HepG2 (cell line): ENCODE measurements around the gene MAPK13. TPM values are rescaled to one million over a fixed set of nuclear protein-coding genes. Genes with fewer than 3 reads are reported as not detected.
A peak's percentile ranks its signal among the peaks of the same experiment; 100 is the strongest.

Source experiments
- HDAC2 ChIP-seq: sonication (generic); formaldehyde crosslinking; IDR thresholded peaks from 2 replicates; pipeline ENCODE4 v1.4.0; 2020; ENCODE audit warnings: missing genetic modification reagents
- HNRNPLL ChIP-seq: fragments of 200-400 bp; formaldehyde crosslinking; IDR thresholded peaks from 2 replicates; pipeline ENCODE4 v1.6.1; 2017; ENCODE audit warnings: mild to moderate bottlenecking, low read depth, low read length; ENCODE audit not compliant: poor library complexity, severe bottlenecking
- KLF15 ChIP-seq: sonication (generic); formaldehyde crosslinking; IDR thresholded peaks from 2 replicates; pipeline ENCODE4 v1.8.1; 2023; ENCODE audit warnings: borderline replicate concordance, mild to moderate bottlenecking, inconsistent platforms, missing genetic modification reagents, mixed read lengths
- MED1 ChIP-seq: sonication (generic); formaldehyde crosslinking; IDR thresholded peaks from 2 replicates; pipeline ENCODE4 v1.4.0; 2020; ENCODE audit warnings: missing genetic modification reagents
- MXD4 ChIP-seq: IDR thresholded peaks from 2 replicates; pipeline ENCODE4 v1.6.1; 2016; ENCODE audit warnings: mild to moderate bottlenecking, missing biosample characterization, missing genetic modification reagents
- NFIB ChIP-seq: sonication (generic); formaldehyde crosslinking; IDR thresholded peaks from 2 replicates; pipeline ENCODE4 v1.9.0; 2021; ENCODE audit warnings: missing genetic modification reagents, mild to moderate bottlenecking, borderline replicate concordance
- NKX3-1 ChIP-seq: sonication (generic); formaldehyde crosslinking; IDR thresholded peaks from 2 replicates; pipeline ENCODE4 v1.5.0; 2020; ENCODE audit warnings: missing genetic modification reagents
- PITX1 ChIP-seq: sonication (generic); formaldehyde crosslinking; IDR thresholded peaks from 2 replicates; pipeline ENCODE4 v1.5.1; 2020; ENCODE audit warnings: mild to moderate bottlenecking, missing genetic modification reagents
- TBX2 ChIP-seq: sonication (generic); formaldehyde crosslinking; IDR thresholded peaks from 2 replicates; pipeline ENCODE4 v1.5.0; 2020; ENCODE audit warnings: missing genetic modification reagents, mild to moderate bottlenecking, borderline replicate concordance
- ZNF333 ChIP-seq: sonication (generic); formaldehyde crosslinking; IDR thresholded peaks from 2 replicates; pipeline ENCODE4 v1.4.0; 2020; ENCODE audit warnings: mild to moderate bottlenecking, missing genetic modification reagents, borderline replicate concordance
- ZNF367 ChIP-seq: sonication (generic); formaldehyde crosslinking; IDR thresholded peaks from 2 replicates; pipeline ENCODE4 v1.4.0; 2020; ENCODE audit warnings: missing genetic modification reagents, borderline replicate concordance
- ZNF556 ChIP-seq: sonication (generic); formaldehyde crosslinking; IDR thresholded peaks from 2 replicates; pipeline ENCODE4 v1.4.0; 2020; ENCODE audit warnings: mild to moderate bottlenecking, missing genetic modification reagents, borderline replicate concordance
- ZNF577 ChIP-seq: sonication (generic); formaldehyde crosslinking; IDR thresholded peaks from 2 replicates; pipeline ENCODE4 v1.4.0; 2020; ENCODE audit warnings: mild to moderate bottlenecking, low read depth, missing genetic modification reagents, borderline replicate concordance
- ZNF766 ChIP-seq: sonication (generic); formaldehyde crosslinking; IDR thresholded peaks from 2 replicates; pipeline ENCODE4 v1.5.0; 2020; ENCODE audit warnings: missing genetic modification reagents, borderline replicate concordance
- ZNF776 ChIP-seq: sonication (generic); formaldehyde crosslinking; IDR thresholded peaks from 2 replicates; pipeline ENCODE4 v1.4.0; 2020; ENCODE audit warnings: mild to moderate bottlenecking, missing genetic modification reagents
- polyA plus RNA-seq, 8 experiments: library from polyadenylated mRNA; depleted of rRNA in 3 of 8; stranded (reverse) in 7 of 8; unstranded in 1 of 8; fragments of >200 nt; fragmentation: Illumina TruSeq in 4 of 8; extraction: Trizol in 4 of 8; gene quantifications; 2 replicates each; pipeline versions ENCODE4 v1.2.1 to v1.2.3, GENCODE V29; 2011 to 2016; ENCODE audit warnings: low read depth in 4 of 8, missing spikeins in 1 of 8, mixed read lengths in 1 of 8; ENCODE audit not compliant: insufficient read depth in 1 of 8
- total RNA-seq, 5 experiments: library from RNA; depleted of rRNA; stranded (reverse); fragments of >200 nt; fragmentation: Illumina TruSeq; extraction: Trizol; gene quantifications; 2 replicates each; pipeline ENCODE4 v1.2.3, GENCODE V29; 2016; ENCODE audit warnings: low read depth in 1 of 5
- TF ChIP-seq, protein P1 (sequence below): sonication (generic); formaldehyde crosslinking; IDR thresholded peaks from 2 replicates; pipeline ENCODE4 v1.5.1; 2020; ENCODE audit warnings: missing genetic modification reagents, mild to moderate bottlenecking, borderline replicate concordance
- TF ChIP-seq, protein P2 (sequence below): sonication (generic); formaldehyde crosslinking; conservative IDR thresholded peaks from 2 replicates; pipeline ENCODE4 v1.8.0; 2022; ENCODE audit warnings: low read depth, missing genetic modification reagents
- TF ChIP-seq, protein P3 (sequence below): sonication (generic); formaldehyde crosslinking; IDR thresholded peaks from 2 replicates; pipeline ENCODE4 v1.5.1; 2020; ENCODE audit warnings: mild to moderate bottlenecking, missing genetic modification reagents, borderline replicate concordance

The MAPK13 gene
- total and polyA plus RNA-seq, 2 of the 13 experiments (the other 11 are each of a cell fraction or from before 2014, with no cell fraction given), result 12.7 to 43.4 TPM

DNA sequence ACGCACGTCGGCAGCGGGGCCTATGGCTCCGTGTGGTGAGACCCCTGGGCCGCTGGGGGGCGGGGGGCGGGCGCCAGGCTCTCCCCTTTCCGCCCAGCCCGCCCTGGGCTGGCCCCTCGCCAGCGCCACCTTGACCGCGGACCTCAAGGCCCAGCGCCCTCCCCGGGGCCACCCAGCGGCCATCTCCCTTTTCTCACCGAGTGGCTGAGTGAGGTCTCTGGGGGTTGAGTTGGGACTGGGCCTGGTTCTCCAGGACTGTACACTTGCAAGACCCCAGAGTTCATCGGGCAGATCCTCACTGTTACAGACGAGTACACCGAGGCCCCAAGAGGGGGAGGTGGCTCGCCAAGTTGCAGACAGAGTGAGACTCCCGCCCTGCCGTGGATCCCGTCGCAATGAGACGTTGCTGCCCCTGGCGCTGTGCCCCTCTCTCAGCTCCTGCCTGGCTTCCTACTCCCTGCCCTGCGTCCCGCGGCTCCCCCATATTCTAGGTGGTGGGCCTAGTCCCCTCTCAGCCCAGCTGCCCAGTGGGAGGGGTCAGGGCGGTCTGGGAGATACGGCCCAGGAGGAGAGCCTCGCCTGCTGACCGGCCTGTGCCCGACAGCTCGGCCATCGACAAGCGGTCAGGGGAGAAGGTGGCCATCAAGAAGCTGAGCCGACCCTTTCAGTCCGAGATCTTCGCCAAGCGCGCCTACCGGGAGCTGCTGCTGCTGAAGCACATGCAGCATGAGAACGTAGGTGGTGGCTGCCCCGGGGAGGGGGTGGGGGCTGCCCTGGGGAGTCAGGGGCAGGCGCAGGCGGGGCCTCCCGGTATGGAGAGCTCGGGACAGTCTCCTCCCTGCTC lies 576 bp downstream of the MAPK13 start (continued):
- no peak for TF ChIP-seq ZNF577
- peak; percentile 60; the same call in 1 of the 2 replicates for TF ChIP-seq ZNF776 (CRISPR knock-in tag)
- TF ChIP-seq HNRNPLL, result peak; percentile 59
- peak; percentile 66 for TF ChIP-seq PITX1 (CRISPR knock-in tag)
- TF ChIP-seq MXD4 (CRISPR knock-in tag), result no peak
- TF ChIP-seq ZNF333, result 0 out of 2 replicates have a peak, but pooled peaks have one; percentile 77
- peak; percentile 66 for TF ChIP-seq TBX2 (CRISPR knock-in tag)
- no peak for TF ChIP-seq ZNF766 (CRISPR knock-in tag)
- no peak; the same call in 1 of the 2 replicates for TF ChIP-seq MED1
- no peak; the same call in 1 of the 2 replicates for TF ChIP-seq ZNF367 (CRISPR knock-in tag)
- TF ChIP-seq HDAC2, result peak; percentile 46
- TF ChIP-seq, protein P1, sequence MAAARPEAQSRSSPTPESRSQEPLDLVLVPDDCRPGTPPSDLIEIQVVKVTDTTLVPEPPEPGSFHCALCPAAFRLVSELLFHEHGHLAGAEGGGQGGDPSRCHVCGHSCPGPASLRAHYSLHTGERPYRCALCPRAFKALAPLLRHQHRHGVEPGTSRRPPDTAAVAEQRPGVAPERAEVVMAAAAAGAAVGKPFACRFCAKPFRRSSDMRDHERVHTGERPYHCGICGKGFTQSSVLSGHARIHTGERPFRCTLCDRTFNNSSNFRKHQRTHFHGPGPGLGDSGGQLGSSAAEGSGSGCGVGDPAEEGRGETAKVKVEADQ (CRISPR knock-in tag), result peak; percentile 74
- TF ChIP-seq NFIB (CRISPR knock-in tag), result no peak
- TF ChIP-seq, protein P2, sequence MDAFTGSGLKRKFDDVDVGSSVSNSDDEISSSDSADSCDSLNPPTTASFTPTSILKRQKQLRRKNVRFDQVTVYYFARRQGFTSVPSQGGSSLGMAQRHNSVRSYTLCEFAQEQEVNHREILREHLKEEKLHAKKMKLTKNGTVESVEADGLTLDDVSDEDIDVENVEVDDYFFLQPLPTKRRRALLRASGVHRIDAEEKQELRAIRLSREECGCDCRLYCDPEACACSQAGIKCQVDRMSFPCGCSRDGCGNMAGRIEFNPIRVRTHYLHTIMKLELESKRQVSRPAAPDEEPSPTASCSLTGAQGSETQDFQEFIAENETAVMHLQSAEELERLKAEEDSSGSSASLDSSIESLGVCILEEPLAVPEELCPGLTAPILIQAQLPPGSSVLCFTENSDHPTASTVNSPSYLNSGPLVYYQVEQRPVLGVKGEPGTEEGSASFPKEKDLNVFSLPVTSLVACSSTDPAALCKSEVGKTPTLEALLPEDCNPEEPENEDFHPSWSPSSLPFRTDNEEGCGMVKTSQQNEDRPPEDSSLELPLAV (CRISPR knock-in tag), result no peak
- peak; percentile 29; the same call in 1 of the 2 replicates for TF ChIP-seq KLF15 (CRISPR knock-in tag)
- TF ChIP-seq NKX3-1 (CRISPR knock-in tag), result no peak
- TF ChIP-seq, protein P3, sequence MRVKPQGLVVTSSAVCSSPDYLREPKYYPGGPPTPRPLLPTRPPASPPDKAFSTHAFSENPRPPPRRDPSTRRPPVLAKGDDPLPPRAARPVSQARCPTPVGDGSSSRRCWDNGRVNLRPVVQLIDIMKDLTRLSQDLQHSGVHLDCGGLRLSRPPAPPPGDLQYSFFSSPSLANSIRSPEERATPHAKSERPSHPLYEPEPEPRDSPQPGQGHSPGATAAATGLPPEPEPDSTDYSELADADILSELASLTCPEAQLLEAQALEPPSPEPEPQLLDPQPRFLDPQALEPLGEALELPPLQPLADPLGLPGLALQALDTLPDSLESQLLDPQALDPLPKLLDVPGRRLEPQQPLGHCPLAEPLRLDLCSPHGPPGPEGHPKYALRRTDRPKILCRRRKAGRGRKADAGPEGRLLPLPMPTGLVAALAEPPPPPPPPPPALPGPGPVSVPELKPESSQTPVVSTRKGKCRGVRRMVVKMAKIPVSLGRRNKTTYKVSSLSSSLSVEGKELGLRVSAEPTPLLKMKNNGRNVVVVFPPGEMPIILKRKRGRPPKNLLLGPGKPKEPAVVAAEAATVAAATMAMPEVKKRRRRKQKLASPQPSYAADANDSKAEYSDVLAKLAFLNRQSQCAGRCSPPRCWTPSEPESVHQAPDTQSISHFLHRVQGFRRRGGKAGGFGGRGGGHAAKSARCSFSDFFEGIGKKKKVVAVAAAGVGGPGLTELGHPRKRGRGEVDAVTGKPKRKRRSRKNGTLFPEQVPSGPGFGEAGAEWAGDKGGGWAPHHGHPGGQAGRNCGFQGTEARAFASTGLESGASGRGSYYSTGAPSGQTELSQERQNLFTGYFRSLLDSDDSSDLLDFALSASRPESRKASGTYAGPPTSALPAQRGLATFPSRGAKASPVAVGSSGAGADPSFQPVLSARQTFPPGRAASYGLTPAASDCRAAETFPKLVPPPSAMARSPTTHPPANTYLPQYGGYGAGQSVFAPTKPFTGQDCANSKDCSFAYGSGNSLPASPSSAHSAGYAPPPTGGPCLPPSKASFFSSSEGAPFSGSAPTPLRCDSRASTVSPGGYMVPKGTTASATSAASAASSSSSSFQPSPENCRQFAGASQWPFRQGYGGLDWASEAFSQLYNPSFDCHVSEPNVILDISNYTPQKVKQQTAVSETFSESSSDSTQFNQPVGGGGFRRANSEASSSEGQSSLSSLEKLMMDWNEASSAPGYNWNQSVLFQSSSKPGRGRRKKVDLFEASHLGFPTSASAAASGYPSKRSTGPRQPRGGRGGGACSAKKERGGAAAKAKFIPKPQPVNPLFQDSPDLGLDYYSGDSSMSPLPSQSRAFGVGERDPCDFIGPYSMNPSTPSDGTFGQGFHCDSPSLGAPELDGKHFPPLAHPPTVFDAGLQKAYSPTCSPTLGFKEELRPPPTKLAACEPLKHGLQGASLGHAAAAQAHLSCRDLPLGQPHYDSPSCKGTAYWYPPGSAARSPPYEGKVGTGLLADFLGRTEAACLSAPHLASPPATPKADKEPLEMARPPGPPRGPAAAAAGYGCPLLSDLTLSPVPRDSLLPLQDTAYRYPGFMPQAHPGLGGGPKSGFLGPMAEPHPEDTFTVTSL (CRISPR knock-in tag), result 0 out of 2 replicates have a peak, but pooled peaks have one; percentile 62
- TF ChIP-seq ZNF556 (CRISPR knock-in tag), result peak; percentile 79; the same call in 1 of the 2 replicates
